NT2/D1 (cell line): ENCODE results near the gene CLIC1.

Experiments
- SUZ12 ChIP-seq: IDR thresholded peaks from 2 replicates; pipeline ENCODE4 v1.6.1; 2011; ENCODE audit not compliant: insufficient read length, insufficient read depth; ENCODE audit errors: extremely low read depth
- YY1 ChIP-seq: IDR thresholded peaks from 2 replicates; pipeline ENCODE4 v1.6.1; 2011; ENCODE audit not compliant: insufficient read length, insufficient read depth
- ZNF274 ChIP-seq: IDR thresholded peaks from 2 replicates; pipeline ENCODE4 v1.6.1; 2011; ENCODE audit warnings: mild to moderate bottlenecking, low read depth, low read length

DNA sequence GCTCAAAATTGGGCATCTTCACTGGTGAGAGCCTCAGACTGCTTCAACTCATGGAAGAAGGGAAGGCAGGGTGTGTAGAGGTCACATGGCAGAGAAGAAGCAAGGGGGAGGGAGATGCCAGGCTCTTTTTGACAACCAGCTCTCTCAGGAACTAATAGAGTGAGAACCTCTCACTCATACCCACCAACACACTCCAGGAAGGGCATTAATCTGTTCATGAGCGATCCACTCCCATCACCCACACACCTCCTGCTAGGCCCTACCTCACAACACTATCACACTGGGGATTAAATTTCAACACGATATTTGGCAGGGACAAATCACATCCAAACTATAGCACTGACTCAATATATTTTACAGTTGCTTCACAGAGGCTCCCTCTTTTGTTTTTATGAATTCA is 5.5 kb upstream of the CLIC1 start:
- no peak for TF ChIP-seq ZNF274
- TF ChIP-seq YY1, result no peak
- no peak for TF ChIP-seq SUZ12
